ENCODE measurements around the gene USP12.

DNA sequence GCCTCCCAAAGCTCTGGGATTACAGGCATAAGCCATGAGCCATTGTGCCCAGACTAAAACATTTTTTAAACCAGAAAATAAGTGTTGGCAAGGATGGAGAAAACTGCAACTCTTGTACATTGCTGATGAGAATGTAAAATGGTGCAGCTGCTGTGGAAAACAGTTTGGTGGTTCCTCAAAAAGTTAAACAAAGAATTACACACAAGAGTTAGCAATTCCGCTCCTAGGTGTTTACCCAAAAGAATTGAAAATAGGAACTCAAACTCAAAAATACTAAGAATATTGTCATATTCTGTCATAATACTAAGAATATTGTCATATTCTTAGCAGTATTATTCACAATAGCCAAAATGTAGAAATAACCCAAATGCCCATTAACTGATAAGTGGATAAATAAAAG is 39.7 kb upstream of the USP12 start:
- TF ChIP-seq CTCF (IDR thresholded peaks at IDR 0.05) (no peak), POLR2A (IDR thresholded peaks at IDR 0.05) (no peak)

Data from thyroid gland (tissue), 4 donors.